ENCODE data around the gene IL17RC.
"Not testable (repeated sequence)": the region's sequence is repeated elsewhere in the genome, so short reads cannot be mapped to it uniquely, and the experiment has no call there.

Gene IL17RC

DNA sequence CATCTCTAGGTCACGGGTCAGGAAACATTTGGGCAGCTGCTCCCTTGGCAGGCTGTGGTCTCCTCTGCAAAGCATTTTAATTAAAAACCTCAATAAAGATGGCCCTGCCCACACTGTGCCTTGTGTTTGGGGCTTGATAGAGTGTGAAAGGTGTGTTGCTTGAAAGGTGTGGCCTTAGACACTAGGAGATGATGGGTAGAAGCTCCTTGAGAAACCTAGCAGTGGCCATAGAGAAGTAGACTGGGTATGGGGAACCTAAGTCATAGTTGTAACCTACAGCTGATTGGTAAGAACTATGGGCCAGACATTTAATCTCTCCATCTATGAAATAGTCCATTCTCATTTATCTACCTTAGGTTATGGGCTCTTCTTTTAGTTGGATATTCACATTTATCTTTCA is 23.2 kb upstream of the IL17RC start:
- DNase-seq (ENCODE audit: low read depth): no peak

- not testable (repeated sequence) for DNase-seq (ENCODE audit: low read depth)
Observed at GRCh38 chr3:9895715-9896114, 21.2 kb upstream of the IL17RC start.

- DNase-seq (ENCODE audit: low read depth): not testable (repeated sequence)
Observed at GRCh38 chr3:9896755-9897407, 20.0 kb upstream of the IL17RC start.

- no peak for DNase-seq (ENCODE audit: low read depth)
Observed at GRCh38 chr3:9897408-9898372, 19.2 kb upstream of the IL17RC start.

DNA sequence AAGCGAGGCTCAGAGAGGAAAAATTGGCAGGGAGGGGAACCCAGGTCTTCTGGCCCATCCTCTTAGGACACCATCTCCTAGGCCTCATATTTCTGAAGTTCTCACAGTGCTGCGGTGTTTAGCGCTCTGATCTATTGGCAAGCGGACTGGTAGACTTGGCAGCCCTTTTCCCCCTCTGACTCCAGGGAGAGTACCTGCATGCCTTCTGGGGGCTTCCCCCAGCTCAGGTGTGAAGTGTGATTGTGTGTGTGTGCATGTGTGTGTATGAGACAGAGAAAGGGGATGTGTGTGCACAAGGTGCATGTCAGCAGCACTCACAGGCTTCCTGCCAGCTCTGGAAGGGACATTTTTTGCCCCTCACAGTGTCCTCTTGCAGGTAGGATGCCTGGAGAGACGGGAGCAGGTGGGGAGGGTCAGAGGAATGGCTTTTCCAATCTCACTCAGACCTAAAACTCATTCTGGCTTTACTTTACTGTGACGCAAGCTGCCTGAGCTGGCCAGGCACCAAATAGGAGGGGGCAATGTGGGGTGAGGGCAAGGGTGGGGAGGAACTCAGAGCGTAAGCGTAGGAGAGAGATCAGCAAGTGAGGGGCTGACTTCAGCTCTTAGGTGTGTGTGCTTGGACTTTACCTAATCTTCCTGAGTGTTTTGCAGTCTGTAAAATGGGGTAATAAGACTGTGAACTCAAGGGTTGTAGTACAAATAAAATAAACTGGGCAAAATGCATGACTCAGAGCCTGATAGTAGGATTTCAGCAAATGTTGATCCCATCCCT is 18.2 kb upstream of the IL17RC start:
- DNase-seq (ENCODE audit: low read depth): no peak

GRCh38 chr3:9899289-9899791 is 17.6 kb upstream of the IL17RC start:
- DNase-seq (ENCODE audit: low read depth): no peak

DNA sequence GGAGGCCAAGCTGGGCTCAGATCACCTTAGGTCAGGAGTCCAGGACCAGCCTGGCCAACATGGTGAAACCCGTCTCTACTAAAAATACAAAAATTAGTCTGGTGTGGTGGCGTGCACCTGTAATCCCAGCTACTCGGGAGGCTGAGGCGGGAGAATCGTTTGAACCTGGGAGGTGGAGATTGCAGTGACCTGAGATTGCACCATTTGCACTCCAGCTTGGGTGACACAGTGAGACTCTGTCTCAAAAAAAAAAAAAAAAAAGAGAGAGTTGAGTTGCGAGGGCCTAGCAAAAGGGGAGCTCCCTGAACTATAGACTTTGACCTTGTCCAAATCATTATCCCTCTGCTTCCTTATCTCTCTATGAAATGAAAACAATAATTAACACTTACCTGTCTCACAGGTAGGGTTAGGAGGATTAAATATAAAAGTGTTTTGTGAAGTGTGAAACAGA is 15.9 kb upstream of the IL17RC start:
- not testable (repeated sequence) for DNase-seq (ENCODE audit: low read depth)

- DNase-seq (ENCODE audit: low read depth): no peak
Observed at GRCh38 chr3:9901967-9902366, 14.9 kb upstream of the IL17RC start.

DNA sequence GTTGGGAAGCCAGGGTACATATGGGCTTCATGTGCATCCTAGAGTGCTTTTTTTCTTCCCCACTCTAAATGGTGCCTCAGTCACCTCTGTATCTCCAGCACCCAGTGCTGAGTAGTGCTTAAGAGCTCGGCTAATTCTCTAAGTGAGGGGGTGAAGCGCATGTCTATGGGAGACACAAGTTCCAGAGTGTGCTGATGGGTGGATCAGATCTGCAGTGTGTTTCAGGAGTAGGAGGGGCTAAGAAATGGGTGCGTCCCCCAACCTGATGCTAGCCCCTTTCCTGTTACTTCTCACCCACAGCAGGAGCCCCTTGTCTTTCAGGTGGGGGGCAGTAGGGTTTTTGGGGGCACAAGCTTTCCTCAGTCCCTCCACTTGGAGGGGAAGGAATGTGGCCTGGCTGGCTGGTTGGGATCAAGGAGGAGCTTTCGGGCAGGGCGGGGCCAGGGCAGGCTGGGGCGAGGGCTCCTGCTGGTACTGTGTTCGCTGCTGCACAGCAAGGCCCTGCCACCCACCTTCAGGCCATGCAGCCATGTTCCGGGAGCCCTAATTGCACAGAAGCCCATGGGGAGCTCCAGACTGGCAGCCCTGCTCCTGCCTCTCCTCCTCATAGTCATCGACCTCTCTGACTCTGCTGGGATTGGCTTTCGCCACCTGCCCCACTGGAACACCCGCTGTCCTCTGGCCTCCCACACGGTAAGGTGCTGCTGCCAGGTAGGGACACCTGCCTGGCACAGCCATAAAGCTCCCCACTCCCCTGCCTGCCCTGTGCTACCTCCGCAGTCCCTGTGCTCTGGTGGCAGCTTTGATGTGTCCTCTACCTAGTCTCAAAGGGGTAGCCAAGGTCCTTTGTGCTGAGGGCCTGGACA is 14.3 kb upstream of the IL17RC start, which contains the start of gene IL17RE:
Gene IL17RE (plus strand): TSS at position 477 of the 866 bp plus-strand sequence. CDS start 85 bp downstream, at position 562.
- no peak for DNase-seq (ENCODE audit: low read depth)

DNA sequence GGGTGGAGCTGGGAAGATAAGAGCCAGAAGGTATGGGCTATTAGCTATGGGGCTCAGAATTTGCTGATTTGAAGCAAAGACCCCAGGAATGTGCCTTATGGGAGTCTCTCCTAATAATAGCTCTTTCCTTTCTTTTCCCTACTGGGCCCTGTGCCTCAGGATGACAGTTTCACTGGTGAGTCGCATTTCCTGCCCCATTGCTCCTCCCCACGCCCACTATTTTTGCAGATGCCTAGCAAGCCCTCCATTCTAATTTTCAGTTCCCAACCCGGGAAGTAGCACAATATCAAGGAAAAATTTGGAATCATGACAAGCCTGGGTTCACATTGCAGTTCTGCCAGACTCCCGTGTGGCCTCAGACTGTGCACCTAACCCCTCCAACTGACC is 13.7 kb upstream of the IL17RC start:
- no peak for DNase-seq (ENCODE audit: low read depth)

DNA sequence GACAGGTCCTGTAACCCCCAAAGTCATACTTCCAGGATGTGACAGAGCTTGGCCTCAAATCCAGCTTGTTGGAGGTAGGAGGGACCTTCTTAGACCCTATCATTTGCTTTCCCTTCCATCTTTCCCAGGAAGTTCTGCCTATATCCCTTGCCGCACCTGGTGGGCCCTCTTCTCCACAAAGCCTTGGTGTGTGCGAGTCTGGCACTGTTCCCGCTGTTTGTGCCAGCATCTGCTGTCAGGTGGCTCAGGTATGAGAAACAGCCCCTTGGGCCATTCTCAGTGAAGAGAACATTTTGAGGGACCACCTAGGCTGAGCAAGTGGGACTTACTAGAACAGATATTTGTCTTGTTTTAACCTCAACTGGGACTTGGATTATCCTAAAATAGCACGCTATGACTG is 13.0 kb upstream of the IL17RC start:
- no peak for DNase-seq (ENCODE audit: low read depth)

DNA sequence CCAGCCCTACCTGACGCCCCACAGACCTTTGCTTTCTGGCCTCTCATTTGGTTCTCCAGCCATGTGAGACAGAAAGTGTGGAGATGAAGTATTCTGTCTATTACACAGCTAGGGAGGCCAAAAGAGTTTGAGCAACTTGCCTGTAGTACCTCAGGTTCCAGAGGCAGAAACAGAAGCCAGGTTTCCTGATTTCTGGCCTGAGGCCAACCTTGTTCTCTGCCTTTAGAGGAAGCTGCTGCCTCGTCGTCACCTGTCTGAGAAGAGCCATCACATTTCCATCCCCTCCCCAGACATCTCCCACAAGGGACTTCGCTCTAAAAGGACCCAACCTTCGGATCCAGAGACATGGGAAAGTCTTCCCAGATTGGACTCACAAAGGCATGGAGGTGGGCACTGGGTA is 10.4 kb upstream of the IL17RC start:
- no peak for DNase-seq (ENCODE audit: low read depth)

- no peak for DNase-seq (ENCODE audit: low read depth)
Observed at GRCh38 chr3:9908286-9908685, 8.6 kb upstream of the IL17RC start.

GRCh38 chr3:9909221-9910013 is 7.5 kb upstream of the IL17RC start:
- no peak for DNase-seq (ENCODE audit: low read depth)

- no peak for DNase-seq (ENCODE audit: low read depth)
Observed at GRCh38 chr3:9911863-9912262, 5.0 kb upstream of the IL17RC start.

DNA sequence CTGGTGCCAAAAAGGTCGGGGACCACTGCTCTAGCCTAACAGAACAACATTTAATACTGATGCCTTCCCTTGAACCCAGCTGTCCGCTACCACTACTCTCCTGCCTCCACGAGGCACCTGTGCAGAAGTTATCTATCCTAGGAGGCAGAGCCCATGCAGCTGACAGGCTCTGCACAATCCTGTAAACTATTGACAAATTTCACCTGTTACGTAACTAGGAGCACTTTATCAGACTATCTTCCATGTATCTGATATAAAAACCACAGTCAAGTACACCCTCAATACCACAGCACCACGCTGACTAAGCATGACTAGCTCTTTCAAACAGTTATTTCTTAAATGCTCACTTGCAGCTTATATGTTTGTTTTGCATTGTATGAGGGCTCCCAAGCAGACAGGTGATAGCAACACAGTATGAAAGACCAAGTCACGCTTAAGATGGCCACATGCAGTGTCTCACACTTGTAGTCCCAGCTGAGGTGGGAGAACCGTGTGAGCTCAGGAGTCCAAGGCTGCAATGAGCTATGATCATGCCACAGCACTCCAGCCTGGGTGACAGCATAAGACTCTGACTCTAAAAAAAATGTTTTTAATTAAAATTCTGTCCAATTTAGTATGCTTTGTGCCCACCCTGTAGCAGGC is 4.5 kb upstream of the IL17RC start:
- DNase-seq (ENCODE audit: low read depth): no peak

DNA sequence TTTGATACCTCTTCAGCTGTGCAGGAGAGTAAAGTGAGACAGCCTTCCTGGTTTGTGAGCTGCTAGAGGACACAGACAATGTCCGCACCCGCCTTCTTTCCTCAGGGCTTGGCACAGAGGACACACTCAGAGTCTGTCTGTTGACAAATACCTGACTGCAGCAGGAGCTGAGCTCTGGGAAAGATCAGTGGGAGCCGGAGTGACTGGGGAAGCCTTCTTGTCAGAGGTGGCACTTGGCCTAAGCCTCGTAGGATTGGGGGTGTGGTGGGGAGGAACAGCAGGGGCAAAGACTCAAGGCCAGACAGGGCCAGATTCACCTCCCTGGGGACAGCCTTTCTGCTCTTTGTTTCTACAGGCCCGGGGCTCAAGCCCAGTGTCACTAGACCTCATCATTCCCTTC is 3.3 kb upstream of the IL17RC start:
- no peak for DNase-seq (ENCODE audit: low read depth)

- no peak for DNase-seq (ENCODE audit: low read depth)
Observed at GRCh38 chr3:9914011-9914410, 2.9 kb upstream of the IL17RC start.

GRCh38 chr3:9914559-9915253 is 2.2 kb upstream of the IL17RC start:
- no peak for DNase-seq (ENCODE audit: low read depth)

Measured in HS-27A (cell line).